Prostate gland (tissue), 2 donors: ENCODE data around the gene GPSM1.
"Not testable (repeated sequence)": the region's sequence is repeated elsewhere in the genome, so short reads cannot be mapped to it uniquely, and the experiment has no call there.

Experiments
- CTCF ChIP-seq, 4 experiments: fragments of 200-600 bp in 2 of 4; fragments of 450-650 bp in 2 of 4; sonication (generic) in 2 of 4; IDR thresholded peaks; 1 replicate in 3 of 4; 2 replicates in 1 of 4; pipeline ENCODE4 v1.5.1; 2016 to 2019; ENCODE audit warnings: antibody characterized with exemption in 4 of 4, mild to moderate bottlenecking in 2 of 4, moderate library complexity in 2 of 4
- POLR2A ChIP-seq: fragments of 450-650 bp; IDR thresholded peaks from one replicate; pipeline ENCODE4 v1.6.1; 2016; ENCODE audit warnings: antibody characterized with exemption, mild to moderate bottlenecking
- POLR2AphosphoS5 ChIP-seq: sonication (generic); formaldehyde crosslinking; IDR thresholded peaks from one replicate; pipeline ENCODE4 v1.6.1; 2017; ENCODE audit warnings: antibody characterized with exemption

GRCh38 chr9:136320972-136321371 lies 6.4 kb upstream of the GPSM1 start:
- TF ChIP-seq POLR2A; CTCF (IDR thresholded peaks at IDR 0.05); POLR2AphosphoS5: not testable (repeated sequence)
